Tibial nerve (tissue), 4 donors: ENCODE data around the gene SLC25A21.

Experiments used
- CTCF ChIP-seq, 5 experiments: fragments of 200-600 bp in 3 of 5; fragments of 450-650 bp in 2 of 5; sonication (generic) in 3 of 5; IDR thresholded peaks; one replicate each; pipeline ENCODE4 v1.5.1; 2016 to 2019; ENCODE audit warnings: antibody characterized with exemption in 5 of 5, mild to moderate bottlenecking in 3 of 5, moderate library complexity in 2 of 5
- EP300 ChIP-seq, 2 donors: sonication (generic); formaldehyde crosslinking; IDR thresholded peaks; one replicate each; pipeline ENCODE4 v1.6.1; 2017; ENCODE audit warnings: antibody characterized with exemption in 2 of 2, mild to moderate bottlenecking in 1 of 2
- POLR2A ChIP-seq, 2 donors: fragments of 450-650 bp; IDR thresholded peaks; one replicate each; pipeline ENCODE4 v1.6.1; 2017; ENCODE audit warnings: antibody characterized with exemption in 2 of 2, mild to moderate bottlenecking in 2 of 2, moderate library complexity in 2 of 2

GRCh38 chr14:36931791-36932190 is 240.6 kb downstream of the SLC25A21 start:
- TF ChIP-seq CTCF (IDR thresholded peaks at IDR 0.05) (no peak), POLR2A (IDR thresholded peaks at IDR 0.05) (no peak), EP300 (IDR thresholded peaks at IDR 0.05) (no peak)
